Keratinocyte (primary cell): ENCODE data around the gene SCFD2. TPM values are rescaled to one million over a fixed set of nuclear protein-coding genes. Genes with fewer than 3 reads are reported as not detected.

Source experiments
- DNase-seq: peaks from one replicate; pipeline ENCODE4 v3.0.0-alpha.2; 2011; ENCODE audit warnings: low read depth, missing footprints, low spot score
- FAIRE-seq: peaks from 2 replicates; lab custom pipeline; 2011; peaks lifted over from hg19 to GRCh38; lab: Jason Lieb, UNC
- H2AFZ ChIP-seq: 2 replicates; pipeline ENCODE4 v1.6.0; 2012; ENCODE audit warnings: low read length, control low read depth, inconsistent platforms; ENCODE audit not compliant: control insufficient read depth
- H3K27ac ChIP-seq: 2 replicates; pipeline ENCODE4 v1.5.1; 2011; ENCODE audit warnings: low read length; ENCODE audit not compliant: control insufficient read depth, insufficient read depth
- H3K27me3 ChIP-seq: 3 replicates; pipeline ENCODE4 v1.6.0; 2011; ENCODE audit warnings: low read length; ENCODE audit not compliant: control insufficient read depth, insufficient read depth; ENCODE audit errors: extremely low read depth
- H3K36me3 ChIP-seq, 2 experiments: 2 replicates in 1 of 2; 3 replicates in 1 of 2; pipeline ENCODE4 v1.5.1; 2011; ENCODE audit warnings: low read length in 2 of 2, mild to moderate bottlenecking in 1 of 2; ENCODE audit not compliant: control insufficient read depth in 2 of 2, insufficient read depth in 2 of 2; ENCODE audit errors: extremely low read depth in 1 of 2
- H3K4me1 ChIP-seq: 3 replicates; pipeline ENCODE4 v1.5.1; 2011; ENCODE audit warnings: low read length; ENCODE audit not compliant: control insufficient read depth, insufficient read depth; ENCODE audit errors: extremely low read depth
- H3K4me2 ChIP-seq: 3 replicates; pipeline ENCODE4 v1.6.0; 2011; ENCODE audit warnings: low read depth, low read length; ENCODE audit not compliant: control insufficient read depth, insufficient read depth; ENCODE audit errors: extremely low read depth
- H3K4me3 ChIP-seq, 3 experiments: fragments of 200-600 bp in 1 of 3; sonication (generic) in 1 of 3; 2 replicates in 2 of 3; 3 replicates in 1 of 3; pipeline ENCODE4 v1.5.1; 2011 to 2016; ENCODE audit warnings: low read length in 3 of 3, mild to moderate bottlenecking in 3 of 3, control low read depth in 2 of 3, inconsistent platforms in 1 of 3, low read depth in 1 of 3, mixed read lengths in 1 of 3, mixed run types in 1 of 3, moderate library complexity in 1 of 3; ENCODE audit not compliant: control insufficient read depth in 2 of 3, insufficient read depth in 2 of 3; ENCODE audit errors: extremely low read depth in 1 of 3
- H3K79me2 ChIP-seq: 2 replicates; pipeline ENCODE4 v1.6.0; 2012; ENCODE audit warnings: low read length; ENCODE audit not compliant: control insufficient read depth, insufficient read depth
- H3K9ac ChIP-seq: 3 replicates; pipeline ENCODE4 v1.6.0; 2011; ENCODE audit warnings: low read length; ENCODE audit not compliant: control insufficient read depth, insufficient read depth; ENCODE audit errors: extremely low read depth
- H3K9me1 ChIP-seq: 3 replicates; pipeline ENCODE4 v1.6.0; 2011; ENCODE audit warnings: low read length; ENCODE audit not compliant: control insufficient read depth, insufficient read depth; ENCODE audit errors: extremely low read depth
- H3K9me3 ChIP-seq: 2 replicates; pipeline ENCODE4 v1.5.1; 2012; ENCODE audit warnings: low read depth, low read length; ENCODE audit not compliant: control insufficient read depth
- H4K20me1 ChIP-seq: 3 replicates; pipeline ENCODE4 v1.6.0; 2011; ENCODE audit warnings: low read length; ENCODE audit not compliant: control insufficient read depth, insufficient read depth; ENCODE audit errors: extremely low read depth
- EZH2 ChIP-seq: IDR thresholded peaks from one replicate; pipeline ENCODE4 v1.6.1; 2012; ENCODE audit warnings: inconsistent platforms, mild to moderate bottlenecking, low read length, moderate library complexity
- dilution Hi-C: fragments of 300-500 bp; cut with MboI; formaldehyde crosslinking; loops from one replicate; pipeline ENCODE4 v1.7.0; 2020; ENCODE audit warnings: low sequenced_read_pairs; ENCODE audit not compliant: extremely low pct_ligation_motif_present
- polyA plus RNA-seq, 5 experiments: library from polyadenylated mRNA; depleted of rRNA in 3 of 5; stranded (reverse) in 3 of 5; stranded (forward) in 1 of 5; unstranded in 1 of 5; fragments of >200 nt; gene quantifications; 1 replicate in 1 of 5; 2 replicates in 3 of 5; 3 replicates in 1 of 5; pipeline versions ENCODE4 v1.2.1 to v1.2.3, GENCODE V29; 2011 to 2012; ENCODE audit warnings: missing spikeins in 2 of 5, low read depth in 1 of 5, low replicate concordance in 1 of 5
- TF ChIP-seq, protein P1 (sequence below), 3 experiments: IDR thresholded peaks in 1 of 3; conservative IDR thresholded peaks in 1 of 3; optimal IDR thresholded peaks in 1 of 3; 2 replicates in 2 of 3; 3 replicates in 1 of 3; pipeline versions ENCODE3 to v1.5.1; 2011; ENCODE audit warnings: low read length in 3 of 3, mild to moderate bottlenecking in 3 of 3, moderate library complexity in 2 of 3, control low read depth in 1 of 3, inconsistent platforms in 1 of 3; ENCODE audit not compliant: insufficient read depth in 2 of 3; ENCODE audit errors: extremely low read depth in 1 of 3

The SCFD2 gene
- polyA plus RNA-seq, 1 donor (not counting 4 experiments of a cell fraction or from before 2014, with no cell fraction given), result 13.9 TPM

- Histone ChIP-seq H3K36me3 (no peaks in the 10 kb centered on the region), H2AFZ (no peak overlapping the region), H3K4me2 (no peak overlapping the region), H3K9me3 (no peaks in the 10 kb centered on the region), H3K4me3 (no peak overlapping the region), H3K79me2 (no peaks in the 10 kb centered on the region), H3K4me1 (no peaks in the 10 kb centered on the region), H3K9ac (no peak overlapping the region), H3K27me3 (no peaks in the 10 kb centered on the region), H4K20me1 (no peaks in the 10 kb centered on the region), H3K9me1 (no peaks in the 10 kb centered on the region), H3K27ac (no peak overlapping the region)
- no peak for FAIRE-seq
- DNase-seq, result no peak
- no peak for TF ChIP-seq EZH2
- TF ChIP-seq, protein P1, sequence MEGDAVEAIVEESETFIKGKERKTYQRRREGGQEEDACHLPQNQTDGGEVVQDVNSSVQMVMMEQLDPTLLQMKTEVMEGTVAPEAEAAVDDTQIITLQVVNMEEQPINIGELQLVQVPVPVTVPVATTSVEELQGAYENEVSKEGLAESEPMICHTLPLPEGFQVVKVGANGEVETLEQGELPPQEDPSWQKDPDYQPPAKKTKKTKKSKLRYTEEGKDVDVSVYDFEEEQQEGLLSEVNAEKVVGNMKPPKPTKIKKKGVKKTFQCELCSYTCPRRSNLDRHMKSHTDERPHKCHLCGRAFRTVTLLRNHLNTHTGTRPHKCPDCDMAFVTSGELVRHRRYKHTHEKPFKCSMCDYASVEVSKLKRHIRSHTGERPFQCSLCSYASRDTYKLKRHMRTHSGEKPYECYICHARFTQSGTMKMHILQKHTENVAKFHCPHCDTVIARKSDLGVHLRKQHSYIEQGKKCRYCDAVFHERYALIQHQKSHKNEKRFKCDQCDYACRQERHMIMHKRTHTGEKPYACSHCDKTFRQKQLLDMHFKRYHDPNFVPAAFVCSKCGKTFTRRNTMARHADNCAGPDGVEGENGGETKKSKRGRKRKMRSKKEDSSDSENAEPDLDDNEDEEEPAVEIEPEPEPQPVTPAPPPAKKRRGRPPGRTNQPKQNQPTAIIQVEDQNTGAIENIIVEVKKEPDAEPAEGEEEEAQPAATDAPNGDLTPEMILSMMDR (optimal IDR thresholded peaks at IDR 0.05 in 1 of 3, IDR thresholded peaks at IDR 0.05 in 1 of 3, conservative IDR thresholded peaks at IDR 0.05 in 1 of 3; ENCODE audit: extremely low read depth in 1 of 3, insufficient read depth in 2 of 3, low read length in 3 of 3), result no peak
- dilution Hi-C loops, result no loop called here
Measured at GRCh38 chr4:53309321-53310040, 56.4 kb downstream of the SCFD2 start.

DNA sequence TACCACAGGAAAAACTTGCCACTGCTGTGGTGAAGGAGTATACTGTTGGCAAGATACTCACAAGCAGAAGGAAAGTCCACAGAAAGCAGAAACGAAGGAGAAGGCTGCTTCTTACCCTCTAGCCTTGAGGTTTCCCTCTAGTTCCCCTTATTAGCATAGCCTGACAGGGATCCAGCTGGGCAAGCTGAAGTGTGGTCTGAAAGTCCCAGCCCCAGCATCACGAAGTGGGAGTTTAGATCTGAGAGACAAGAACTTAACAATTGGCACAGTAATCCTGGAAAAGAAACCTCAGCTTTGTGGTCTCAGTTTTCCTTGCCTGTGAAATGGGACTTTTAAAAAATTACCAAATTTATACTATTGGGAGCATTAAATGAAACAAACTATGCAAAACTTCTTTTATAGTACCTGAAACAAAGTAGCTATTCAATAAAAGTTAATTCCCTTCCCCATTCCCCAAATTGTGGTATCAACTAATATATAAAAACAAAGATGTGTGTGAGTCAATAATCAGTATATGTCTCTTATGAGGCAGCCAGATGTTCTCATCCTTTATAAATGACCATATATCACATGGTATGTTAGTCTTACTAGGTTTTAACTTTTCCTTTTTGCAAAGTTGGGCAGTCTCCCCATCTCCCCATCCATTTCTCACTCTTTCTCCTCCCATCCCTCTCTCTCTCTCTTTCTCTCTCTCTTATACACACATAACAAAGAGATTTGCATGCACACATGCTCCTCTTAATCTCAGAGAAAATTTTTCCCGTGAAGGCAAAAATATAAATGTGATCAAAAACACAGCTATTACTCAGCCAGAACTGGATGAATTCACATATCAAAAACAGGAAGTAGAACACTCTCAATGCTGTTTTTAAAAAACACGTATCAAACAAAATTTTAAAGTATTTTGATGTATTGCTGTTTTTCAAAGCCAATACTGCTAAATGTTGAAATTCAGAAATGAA lies 57.8 kb downstream of the SCFD2 start:
- H3K9ac ChIP-seq, result no peak overlapping the region
- H2AFZ ChIP-seq, result no peak overlapping the region
- H3K4me2 ChIP-seq, result no peak overlapping the region
- TF ChIP-seq, protein P1 (optimal IDR thresholded peaks at IDR 0.05 in 1 of 3, IDR thresholded peaks at IDR 0.05 in 1 of 3, conservative IDR thresholded peaks at IDR 0.05 in 1 of 3; ENCODE audit: extremely low read depth in 1 of 3, insufficient read depth in 2 of 3, low read length in 3 of 3), result no peak
- no peak for TF ChIP-seq EZH2
- H3K27ac ChIP-seq, result no peak overlapping the region
- no peaks in the 10 kb centered on the region for H3K79me2 ChIP-seq
- H3K9me1 ChIP-seq, result no peaks in the 10 kb centered on the region
- no peaks in the 10 kb centered on the region for H3K4me1 ChIP-seq
- DNase-seq (no peak), FAIRE-seq (no peak)
- no peaks in the 10 kb centered on the region for H3K9me3 ChIP-seq
- dilution Hi-C loops, result no loop called here
- H3K4me3 ChIP-seq, result no peak overlapping the region
- H4K20me1 ChIP-seq, result no peaks in the 10 kb centered on the region
- H3K36me3 ChIP-seq, result no peaks in the 10 kb centered on the region
- H3K27me3 ChIP-seq, result no peaks in the 10 kb centered on the region
